Measurements from ENCODE around the gene PGK1.

- TF ChIP-seq, protein P1, sequence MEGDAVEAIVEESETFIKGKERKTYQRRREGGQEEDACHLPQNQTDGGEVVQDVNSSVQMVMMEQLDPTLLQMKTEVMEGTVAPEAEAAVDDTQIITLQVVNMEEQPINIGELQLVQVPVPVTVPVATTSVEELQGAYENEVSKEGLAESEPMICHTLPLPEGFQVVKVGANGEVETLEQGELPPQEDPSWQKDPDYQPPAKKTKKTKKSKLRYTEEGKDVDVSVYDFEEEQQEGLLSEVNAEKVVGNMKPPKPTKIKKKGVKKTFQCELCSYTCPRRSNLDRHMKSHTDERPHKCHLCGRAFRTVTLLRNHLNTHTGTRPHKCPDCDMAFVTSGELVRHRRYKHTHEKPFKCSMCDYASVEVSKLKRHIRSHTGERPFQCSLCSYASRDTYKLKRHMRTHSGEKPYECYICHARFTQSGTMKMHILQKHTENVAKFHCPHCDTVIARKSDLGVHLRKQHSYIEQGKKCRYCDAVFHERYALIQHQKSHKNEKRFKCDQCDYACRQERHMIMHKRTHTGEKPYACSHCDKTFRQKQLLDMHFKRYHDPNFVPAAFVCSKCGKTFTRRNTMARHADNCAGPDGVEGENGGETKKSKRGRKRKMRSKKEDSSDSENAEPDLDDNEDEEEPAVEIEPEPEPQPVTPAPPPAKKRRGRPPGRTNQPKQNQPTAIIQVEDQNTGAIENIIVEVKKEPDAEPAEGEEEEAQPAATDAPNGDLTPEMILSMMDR (conservative IDR thresholded peaks at IDR 0.05 in 1 of 2, IDR thresholded peaks at IDR 0.05 in 1 of 2; ENCODE audit: low read depth in 1 of 2, low read length in 2 of 2) = no peak
- TF ChIP-seq EZH2 (IDR thresholded peaks at IDR 0.05; ENCODE audit: low read length, missing control alignments) = no peak
These were observed 35.4 kb downstream of the PGK1 start, which contains the start of gene TAF9B for GRCh38 chrX:78139160-78140123.

All from fibroblast of lung (primary cell).